ENCODE data around the gene ZNF423. TPM values are rescaled to one million over a fixed set of nuclear protein-coding genes. Genes with fewer than 3 reads are reported as not detected.

Gene ZNF423
- total and polyA plus RNA-seq, 2 of the 13 experiments (the other 11 are each of a cell fraction or from before 2014, with no cell fraction given): 0.07 to 0.31 TPM

GRCh38 chr16:49483251-49483650 is 372.7 kb downstream of the ZNF423 start:
- no peaks in the 10 kb centered on the region for H3K36me3 ChIP-seq (replicated peaks in 1 of 2; ENCODE audit: control insufficient read depth in 1 of 2, insufficient read depth in 2 of 2, low read length in 2 of 2)
- BruUV-seq (replicated peaks): no TSS peak
- no peak overlapping the region for H3K27ac ChIP-seq (ENCODE audit: extremely low read length, insufficient read depth, low read length)
- WGBS (ENCODE audit: low lambda C conversion rate): 45% methylated on average over 9 of the region's 9 CpGs
- ChIA-PET CTCF (ENCODE audit: low intra/inter-chr PET ratio, low total read pairs) (no interaction called here), POLR2A (no interaction called here)
- H3K27me3 ChIP-seq (ENCODE audit: control insufficient read depth in 1 of 2, insufficient read depth in 2 of 2, low read length in 2 of 2): peaks cover 0 to under 1% of the 10 kb centered on the region in 2 experiments; a peak in 1 of 5 replicates
- H3K79me2 ChIP-seq (ENCODE audit: insufficient read depth, low read length): no peaks in the 10 kb centered on the region
- TF ChIP-seq SMAD9 (CRISPR knock-in tag; IDR thresholded peaks at IDR 0.05) (no peak), XBP1 (CRISPR knock-in tag; IDR thresholded peaks at IDR 0.05) (no peak), PCBP2 (optimal IDR thresholded peaks at IDR 0.05; ENCODE audit: low read depth, low read length, poor library complexity, severe bottlenecking) (no peak), RBAK (CRISPR knock-in tag; IDR thresholded peaks at IDR 0.05) (no peak), KDM1A (CRISPR knock-in tag; IDR thresholded peaks at IDR 0.05) (no peak), ZNF329 (CRISPR knock-in tag; IDR thresholded peaks at IDR 0.05; ENCODE audit: low read depth) (no peak), FOXO1 (CRISPR knock-in tag; IDR thresholded peaks at IDR 0.05) (no peak), ZNF253 (CRISPR knock-in tag; IDR thresholded peaks at IDR 0.05; ENCODE audit: borderline replicate concordance) (no peak), MXD4 (CRISPR knock-in tag; IDR thresholded peaks at IDR 0.05) (no peak), ZZZ3 (CRISPR knock-in tag; IDR thresholded peaks at IDR 0.05; ENCODE audit: borderline replicate concordance) (no peak), KMT2B (CRISPR knock-in tag; IDR thresholded peaks at IDR 0.05) (no peak), CREM (IDR thresholded peaks at IDR 0.05) (no peak), CREM (CRISPR knock-in tag; IDR thresholded peaks at IDR 0.05) (no peak), FUBP1 (CRISPR knock-in tag; IDR thresholded peaks at IDR 0.05; ENCODE audit: borderline replicate concordance) (no peak)
- no peak overlapping the region for H3K9ac ChIP-seq (ENCODE audit: insufficient read depth, low read depth, low read length)
- no peak overlapping the region for H3K4me2 ChIP-seq (ENCODE audit: low read depth, low read length)
- no peaks in the 10 kb centered on the region for H3K9me3 ChIP-seq (ENCODE audit: low read length)
- DNase-seq (ENCODE audit: low spot score) (no peak), ATAC-seq (no peak), FAIRE-seq (no peak)
- no peaks in the 10 kb centered on the region for H4K20me1 ChIP-seq (ENCODE audit: insufficient read depth, low read length)
- H2AFZ ChIP-seq (ENCODE audit: low read length): no peak overlapping the region
- intact Hi-C loops (cut with micrococcal nuclease; ENCODE audit: unreplicated experiment) (no loop called here), in situ Hi-C loops (cut with HindIII; ENCODE audit: extremely low pct_ligation_motif_present, low pct_unique_long_range_greater_than_20kb) (no loop called here)
- no peak overlapping the region for H3K4me3 ChIP-seq (replicated peaks in 1 of 3; ENCODE audit: insufficient read depth in 1 of 3, low read depth in 2 of 3, low read length in 3 of 3)
- no peaks in the 10 kb centered on the region for H3K4me1 ChIP-seq (ENCODE audit: insufficient read depth, low read length)

Measured in HepG2 (cell line).